ENCODE measurements around the gene TMEM204.

DNA sequence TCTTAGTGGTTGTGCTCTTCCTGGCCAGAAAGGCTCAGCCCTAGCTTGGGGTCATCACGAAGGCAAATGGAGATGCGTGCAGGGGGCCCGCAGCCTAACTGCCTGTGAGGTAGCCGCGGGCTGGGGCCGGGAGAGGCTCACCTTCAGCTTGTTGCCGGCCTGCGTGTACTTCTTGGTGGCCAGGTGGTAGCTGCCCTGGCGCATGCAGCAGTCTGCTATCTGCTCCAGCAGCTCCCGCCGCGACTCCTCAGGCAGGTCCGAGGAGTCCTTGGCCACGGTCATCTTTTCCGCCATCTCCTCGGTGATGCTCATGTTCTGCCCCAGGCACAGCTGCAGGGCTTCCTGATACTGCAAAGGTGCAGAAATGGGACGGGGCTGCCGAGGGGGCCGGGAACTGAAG, 13.0 kb upstream of the TMEM204 start:
- TF ChIP-seq, protein P1, sequence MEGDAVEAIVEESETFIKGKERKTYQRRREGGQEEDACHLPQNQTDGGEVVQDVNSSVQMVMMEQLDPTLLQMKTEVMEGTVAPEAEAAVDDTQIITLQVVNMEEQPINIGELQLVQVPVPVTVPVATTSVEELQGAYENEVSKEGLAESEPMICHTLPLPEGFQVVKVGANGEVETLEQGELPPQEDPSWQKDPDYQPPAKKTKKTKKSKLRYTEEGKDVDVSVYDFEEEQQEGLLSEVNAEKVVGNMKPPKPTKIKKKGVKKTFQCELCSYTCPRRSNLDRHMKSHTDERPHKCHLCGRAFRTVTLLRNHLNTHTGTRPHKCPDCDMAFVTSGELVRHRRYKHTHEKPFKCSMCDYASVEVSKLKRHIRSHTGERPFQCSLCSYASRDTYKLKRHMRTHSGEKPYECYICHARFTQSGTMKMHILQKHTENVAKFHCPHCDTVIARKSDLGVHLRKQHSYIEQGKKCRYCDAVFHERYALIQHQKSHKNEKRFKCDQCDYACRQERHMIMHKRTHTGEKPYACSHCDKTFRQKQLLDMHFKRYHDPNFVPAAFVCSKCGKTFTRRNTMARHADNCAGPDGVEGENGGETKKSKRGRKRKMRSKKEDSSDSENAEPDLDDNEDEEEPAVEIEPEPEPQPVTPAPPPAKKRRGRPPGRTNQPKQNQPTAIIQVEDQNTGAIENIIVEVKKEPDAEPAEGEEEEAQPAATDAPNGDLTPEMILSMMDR (IDR thresholded peaks at IDR 0.05): no peak
- no peak for TF ChIP-seq EP300 (IDR thresholded peaks at IDR 0.05)
- no peak for TF ChIP-seq POLR2AphosphoS5 (IDR thresholded peaks at IDR 0.05)
